ENCODE results near the gene UQCC2. TPM values are rescaled to one million over a fixed set of nuclear protein-coding genes. Genes with fewer than 3 reads are reported as not detected.

Gene UQCC2
- total RNA-seq, 2 donors from 2014 or later, result 44.9 to 53.1 TPM

GRCh38 chr6:33725891-33726673 is 14.6 kb upstream of the UQCC2 start:
- no peaks in the 10 kb centered on the region for H3K4me1 Mint-ChIP-seq (ENCODE audit: low read depth in 2 of 2)
- ATAC-seq (no peak), DNase-seq (ENCODE audit: low spot score) (no peak)
- no peak overlapping the region for H3K27ac Mint-ChIP-seq
- H3K36me3 Mint-ChIP-seq, result no peaks in the 10 kb centered on the region
- H3K4me3 Mint-ChIP-seq, result no peak overlapping the region
- H3K27me3 Mint-ChIP-seq, result peaks cover 26 to 27% of the 10 kb centered on the region in 2 donors
- H3K9me3 Mint-ChIP-seq, result no peaks in the 10 kb centered on the region

GRCh38 chr6:33725222-33725621 is 13.7 kb upstream of the UQCC2 start:
- DNase-seq (ENCODE audit: low spot score) (no peak), ATAC-seq (no peak)
- H3K27ac Mint-ChIP-seq, result no peak overlapping the region
- no peaks in the 10 kb centered on the region for H3K9me3 Mint-ChIP-seq
- no peaks in the 10 kb centered on the region for H3K4me1 Mint-ChIP-seq (ENCODE audit: low read depth in 2 of 2)
- H3K36me3 Mint-ChIP-seq, result no peaks in the 10 kb centered on the region
- no peak overlapping the region for H3K4me3 Mint-ChIP-seq
- peaks cover 27 to 30% of the 10 kb centered on the region in 2 donors for H3K27me3 Mint-ChIP-seq

GRCh38 chr6:33724102-33725023 is 12.9 kb upstream of the UQCC2 start:
- Mint-ChIP-seq H3K9me3 (no peaks in the 10 kb centered on the region), H3K36me3 (no peaks in the 10 kb centered on the region), H3K27ac (no peak overlapping the region), H3K4me3 (no peak overlapping the region), H3K4me1 (ENCODE audit: low read depth in 2 of 2) (no peaks in the 10 kb centered on the region), H3K27me3 (peaks cover 29 to 31% of the 10 kb centered on the region in 2 donors)
- no peak for ATAC-seq
- no peak for DNase-seq (ENCODE audit: low spot score)

- H3K4me3 Mint-ChIP-seq, result no peak overlapping the region
- DNase-seq (ENCODE audit: low spot score), result no peak
- peaks cover 27 to 31% of the 10 kb centered on the region in 2 donors for H3K27me3 Mint-ChIP-seq
Observed at GRCh38 chr6:33723371-33724085, 12.0 kb upstream of the UQCC2 start.

GRCh38 chr6:33722103-33722623 is 10.7 kb upstream of the UQCC2 start:
- Mint-ChIP-seq H3K27ac (no peak overlapping the region), H3K27me3 (peaks cover 26 to 31% of the 10 kb centered on the region in 2 donors), H3K36me3 (no peaks in the 10 kb centered on the region), H3K4me1 (ENCODE audit: low read depth in 2 of 2) (no peaks in the 10 kb centered on the region), H3K9me3 (no peaks in the 10 kb centered on the region), H3K4me3 (no peak overlapping the region)
- no peak for DNase-seq (ENCODE audit: low spot score)
- ATAC-seq, result no peak

More at GRCh38 chr6:33723371-33724085, 12.0 kb upstream of the UQCC2 start:
- H3K9me3 Mint-ChIP-seq, result no peaks in the 10 kb centered on the region
- ATAC-seq, result no peak
- H3K27ac Mint-ChIP-seq, result no peak overlapping the region
- no peaks in the 10 kb centered on the region for H3K4me1 Mint-ChIP-seq (ENCODE audit: low read depth in 2 of 2)
- no peaks in the 10 kb centered on the region for H3K36me3 Mint-ChIP-seq

GRCh38 chr6:33721508-33721907 is 10.0 kb upstream of the UQCC2 start:
- DNase-seq (ENCODE audit: low spot score) (no peak), ATAC-seq (no peak)
- Mint-ChIP-seq H3K4me3 (no peak overlapping the region), H3K4me1 (ENCODE audit: low read depth in 2 of 2) (no peaks in the 10 kb centered on the region), H3K27me3 (peaks cover 26 to 29% of the 10 kb centered on the region in 2 donors), H3K27ac (no peak overlapping the region), H3K36me3 (no peaks in the 10 kb centered on the region), H3K9me3 (no peaks in the 10 kb centered on the region)

GRCh38 chr6:33720998-33721397 is 9.5 kb upstream of the UQCC2 start:
- no peak overlapping the region for H3K4me3 Mint-ChIP-seq
- H3K36me3 Mint-ChIP-seq, result no peaks in the 10 kb centered on the region
- DNase-seq (ENCODE audit: low spot score) (no peak), ATAC-seq (no peak)
- no peaks in the 10 kb centered on the region for H3K9me3 Mint-ChIP-seq
- no peak overlapping the region for H3K27ac Mint-ChIP-seq
- no peaks in the 10 kb centered on the region for H3K4me1 Mint-ChIP-seq (ENCODE audit: low read depth in 2 of 2)
- H3K27me3 Mint-ChIP-seq, result peaks cover 26 to 29% of the 10 kb centered on the region in 2 donors

GRCh38 chr6:33719326-33719987 is 8.0 kb upstream of the UQCC2 start:
- H3K27ac Mint-ChIP-seq, result no peak overlapping the region
- peaks cover 21 to 24% of the 10 kb centered on the region in 2 donors for H3K27me3 Mint-ChIP-seq
- no peaks in the 10 kb centered on the region for H3K4me1 Mint-ChIP-seq (ENCODE audit: low read depth in 2 of 2)
- no peaks in the 10 kb centered on the region for H3K9me3 Mint-ChIP-seq
- no peak overlapping the region for H3K4me3 Mint-ChIP-seq
- H3K36me3 Mint-ChIP-seq, result no peaks in the 10 kb centered on the region
- ATAC-seq (no peak), DNase-seq (ENCODE audit: low spot score) (no peak)

- peaks cover 15 to 16% of the 10 kb centered on the region in 2 donors for H3K27me3 Mint-ChIP-seq
- H3K9me3 Mint-ChIP-seq, result no peaks in the 10 kb centered on the region
Observed at GRCh38 chr6:33718713-33719112, 7.2 kb upstream of the UQCC2 start.

GRCh38 chr6:33717934-33718455 is 6.5 kb upstream of the UQCC2 start:
- peaks cover 9 to 12% of the 10 kb centered on the region in 2 donors for H3K27me3 Mint-ChIP-seq
- no peak for DNase-seq (ENCODE audit: low spot score)
- no peak overlapping the region for H3K4me3 Mint-ChIP-seq
- H3K4me1 Mint-ChIP-seq (ENCODE audit: low read depth in 2 of 2), result no peaks in the 10 kb centered on the region
- no peak for ATAC-seq
- no peak overlapping the region for H3K27ac Mint-ChIP-seq
- H3K9me3 Mint-ChIP-seq, result no peaks in the 10 kb centered on the region
- no peaks in the 10 kb centered on the region for H3K36me3 Mint-ChIP-seq

More at GRCh38 chr6:33718713-33719112, 7.2 kb upstream of the UQCC2 start:
- H3K27ac Mint-ChIP-seq, result no peak overlapping the region
- no peaks in the 10 kb centered on the region for H3K36me3 Mint-ChIP-seq
- DNase-seq (ENCODE audit: low spot score) (no peak), ATAC-seq (no peak)
- H3K4me1 Mint-ChIP-seq (ENCODE audit: low read depth in 2 of 2), result no peaks in the 10 kb centered on the region
- no peak overlapping the region for H3K4me3 Mint-ChIP-seq

- ATAC-seq (no peak), DNase-seq (ENCODE audit: low spot score) (no peak)
- Mint-ChIP-seq H3K4me3 (no peak overlapping the region), H3K36me3 (no peaks in the 10 kb centered on the region), H3K4me1 (ENCODE audit: low read depth in 2 of 2) (peaks cover under 1 to 1% of the 10 kb centered on the region in 2 donors), H3K9me3 (no peaks in the 10 kb centered on the region), H3K27me3 (peaks cover 5 to 12% of the 10 kb centered on the region in 2 donors), H3K27ac (no peak overlapping the region)
Observed at GRCh38 chr6:33716890-33717632, 5.6 kb upstream of the UQCC2 start.

GRCh38 chr6:33716379-33716778 is 4.9 kb upstream of the UQCC2 start:
- no peak for ATAC-seq

More at GRCh38 chr6:33716379-33716778, 4.9 kb upstream of the UQCC2 start:
- no peak for DNase-seq (ENCODE audit: low spot score)
- Mint-ChIP-seq H3K27ac (no peak overlapping the region), H3K9me3 (no peaks in the 10 kb centered on the region), H3K36me3 (no peaks in the 10 kb centered on the region), H3K4me3 (no peak overlapping the region), H3K4me1 (ENCODE audit: low read depth in 2 of 2) (peaks cover 6 to 8% of the 10 kb centered on the region in 2 donors), H3K27me3 (peaks cover 5 to 8% of the 10 kb centered on the region in 2 donors)
